ENCODE measurements around the gene GGT7. TPM values are rescaled to one million over a fixed set of nuclear protein-coding genes. Genes with fewer than 3 reads are reported as not detected.

Gene GGT7
- total RNA-seq, 4 donors from 2014 or later = 7.4 to 38.4 (median 16.5) TPM

DNA sequence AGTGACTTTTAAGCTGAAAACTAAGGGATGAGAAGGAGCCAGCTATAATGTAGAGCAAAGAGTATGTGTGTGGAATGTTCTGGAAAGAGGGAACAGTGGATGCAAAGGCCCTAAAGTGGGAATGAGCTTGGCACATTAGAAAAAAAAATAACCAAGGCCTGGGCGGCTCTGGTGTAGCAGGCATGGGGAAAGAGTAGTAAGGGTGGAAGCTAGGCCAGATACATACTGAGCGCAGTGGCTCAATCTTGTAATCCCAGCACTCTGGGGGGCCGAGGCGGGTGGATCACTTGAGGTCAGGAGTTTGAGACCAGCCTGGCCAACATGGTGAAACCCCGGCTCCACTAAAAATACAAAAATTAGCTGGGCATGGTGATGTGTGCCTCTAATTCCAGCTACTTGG lies 8.4 kb downstream of the GGT7 start:
- H3K36me3 ChIP-seq = no peaks in the 10 kb centered on the region
- no peaks in the 10 kb centered on the region for H3K27me3 ChIP-seq
- no peak for TF ChIP-seq POLR2A (IDR thresholded peaks at IDR 0.05)
- TF ChIP-seq, protein P1, sequence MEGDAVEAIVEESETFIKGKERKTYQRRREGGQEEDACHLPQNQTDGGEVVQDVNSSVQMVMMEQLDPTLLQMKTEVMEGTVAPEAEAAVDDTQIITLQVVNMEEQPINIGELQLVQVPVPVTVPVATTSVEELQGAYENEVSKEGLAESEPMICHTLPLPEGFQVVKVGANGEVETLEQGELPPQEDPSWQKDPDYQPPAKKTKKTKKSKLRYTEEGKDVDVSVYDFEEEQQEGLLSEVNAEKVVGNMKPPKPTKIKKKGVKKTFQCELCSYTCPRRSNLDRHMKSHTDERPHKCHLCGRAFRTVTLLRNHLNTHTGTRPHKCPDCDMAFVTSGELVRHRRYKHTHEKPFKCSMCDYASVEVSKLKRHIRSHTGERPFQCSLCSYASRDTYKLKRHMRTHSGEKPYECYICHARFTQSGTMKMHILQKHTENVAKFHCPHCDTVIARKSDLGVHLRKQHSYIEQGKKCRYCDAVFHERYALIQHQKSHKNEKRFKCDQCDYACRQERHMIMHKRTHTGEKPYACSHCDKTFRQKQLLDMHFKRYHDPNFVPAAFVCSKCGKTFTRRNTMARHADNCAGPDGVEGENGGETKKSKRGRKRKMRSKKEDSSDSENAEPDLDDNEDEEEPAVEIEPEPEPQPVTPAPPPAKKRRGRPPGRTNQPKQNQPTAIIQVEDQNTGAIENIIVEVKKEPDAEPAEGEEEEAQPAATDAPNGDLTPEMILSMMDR (IDR thresholded peaks at IDR 0.05) = no peak
- no peak for DNase-seq
- intact Hi-C loops (cut with DNase I; ENCODE audit: low total_unique reads) = no loop called here
- no peaks in the 10 kb centered on the region for H3K4me1 ChIP-seq
- no peak overlapping the region for H3K4me3 ChIP-seq
- H3K27ac ChIP-seq = no peak overlapping the region
- H3K9me3 ChIP-seq = no peaks in the 10 kb centered on the region

DNA sequence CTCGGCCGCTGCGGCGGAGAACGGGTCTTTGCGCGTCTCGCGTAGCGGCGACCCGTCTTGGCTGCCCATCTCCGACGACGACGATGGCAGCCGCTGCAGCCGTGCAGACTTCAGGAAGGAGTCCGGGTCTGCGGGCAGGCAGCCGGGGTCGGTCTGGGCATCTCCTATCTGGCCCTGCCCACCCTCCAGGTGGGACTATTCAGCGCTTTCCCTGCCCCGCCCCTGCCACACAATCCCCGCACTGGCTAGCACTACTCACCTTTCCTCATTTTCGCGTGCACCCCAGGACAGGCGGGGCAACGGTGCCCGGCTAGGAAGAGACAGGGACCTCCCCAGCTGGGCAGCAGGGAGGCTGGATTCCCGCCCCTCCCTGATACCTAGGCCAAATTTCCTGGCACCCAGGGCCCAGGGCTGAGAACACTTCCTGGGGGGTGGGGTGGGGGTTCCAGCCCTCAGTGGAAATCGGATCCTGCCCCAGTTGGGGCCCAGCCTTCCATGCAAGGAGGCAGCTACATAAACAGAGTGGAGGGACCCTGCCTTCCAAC lies 9.2 kb downstream of the GGT7 start:
- intact Hi-C loops (cut with DNase I; ENCODE audit: low total_unique reads) = no loop called here
- no peak for TF ChIP-seq POLR2A (IDR thresholded peaks at IDR 0.05)
- TF ChIP-seq, protein P1 (IDR thresholded peaks at IDR 0.05) = no peak

DNA sequence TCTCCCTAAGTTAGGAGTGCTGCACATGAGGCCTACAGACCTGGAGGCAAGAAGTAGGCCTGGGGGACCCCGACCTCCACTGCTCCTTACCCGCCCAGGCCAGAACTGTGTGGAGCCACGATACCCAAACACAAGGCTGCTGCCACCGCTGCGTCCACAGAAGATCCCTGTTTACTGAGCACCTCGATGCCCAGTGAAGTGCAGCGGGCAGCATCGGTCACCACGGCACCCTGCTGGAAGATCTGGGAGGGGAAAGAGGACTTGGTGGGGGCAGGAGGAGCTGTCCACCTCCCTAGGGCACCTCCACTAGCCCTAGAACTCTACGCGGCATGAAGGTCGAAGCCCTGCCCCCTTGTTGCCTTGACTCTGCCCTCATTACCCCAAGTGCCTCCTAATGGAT lies 9.9 kb downstream of the GGT7 start:
- TF ChIP-seq, protein P1 (IDR thresholded peaks at IDR 0.05) = no peak
- TF ChIP-seq POLR2A (IDR thresholded peaks at IDR 0.05) = no peak
- H3K36me3 ChIP-seq = no peaks in the 10 kb centered on the region
- no peak overlapping the region for H3K4me3 ChIP-seq
- no peaks in the 10 kb centered on the region for H3K4me1 ChIP-seq
- no peak overlapping the region for H3K27ac ChIP-seq
- DNase-seq = no peak
- H3K9me3 ChIP-seq = no peaks in the 10 kb centered on the region
- no peaks in the 10 kb centered on the region for H3K27me3 ChIP-seq
- intact Hi-C loops (cut with DNase I; ENCODE audit: low total_unique reads) = no loop called here

More for the DNA sequence above, 9.2 kb downstream of the GGT7 start:
- no peaks in the 10 kb centered on the region for H3K4me1 ChIP-seq
- no peaks in the 10 kb centered on the region for H3K9me3 ChIP-seq
- no peak overlapping the region for H3K27ac ChIP-seq
- H3K36me3 ChIP-seq = no peaks in the 10 kb centered on the region
- DNase-seq = no peak
- H3K27me3 ChIP-seq = no peaks in the 10 kb centered on the region
- H3K4me3 ChIP-seq = no peak overlapping the region

DNA sequence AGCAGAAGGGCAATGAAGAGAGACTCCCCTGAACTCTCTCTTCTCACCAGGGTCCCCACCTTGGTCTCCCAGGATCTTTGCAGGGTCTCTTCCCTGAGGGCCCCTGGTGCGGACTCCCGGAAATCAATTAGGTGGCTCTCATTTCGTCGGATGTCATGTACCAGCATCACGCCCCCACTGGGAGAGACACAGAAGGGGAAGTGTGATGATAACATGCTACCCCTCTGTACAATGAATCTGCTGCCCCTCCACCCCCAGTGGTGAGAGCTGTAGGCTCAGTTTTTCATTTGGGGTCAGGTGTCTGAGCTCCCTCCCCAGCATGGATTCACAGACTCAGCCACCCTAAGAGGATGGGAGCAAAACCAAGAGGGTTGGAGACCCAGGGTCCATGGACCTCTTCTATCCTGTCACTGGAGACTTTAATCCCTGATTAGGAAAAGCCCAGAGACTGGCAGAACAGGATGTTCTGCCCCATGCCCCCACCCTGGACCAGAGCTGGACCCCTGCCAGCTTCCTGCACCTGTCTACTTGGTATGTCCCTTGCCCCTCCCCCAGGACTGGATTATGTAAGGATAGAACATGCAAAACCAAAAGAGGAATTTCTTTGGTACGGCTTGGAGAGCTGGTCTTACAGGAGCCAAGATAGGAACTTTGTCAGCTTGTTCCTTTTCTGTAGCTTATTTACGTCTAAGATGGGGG lies 11.1 kb downstream of the GGT7 start:
- no peak overlapping the region for H3K4me3 ChIP-seq
- intact Hi-C loops (cut with DNase I; ENCODE audit: low total_unique reads) = no loop called here
- no peaks in the 10 kb centered on the region for H3K27me3 ChIP-seq
- DNase-seq = no peak
- H3K36me3 ChIP-seq = no peaks in the 10 kb centered on the region
- no peak overlapping the region for H3K27ac ChIP-seq
- no peak for TF ChIP-seq POLR2A (IDR thresholded peaks at IDR 0.05)
- TF ChIP-seq, protein P1 (IDR thresholded peaks at IDR 0.05) = no peak
- no peaks in the 10 kb centered on the region for H3K4me1 ChIP-seq
- no peaks in the 10 kb centered on the region for H3K9me3 ChIP-seq

DNA sequence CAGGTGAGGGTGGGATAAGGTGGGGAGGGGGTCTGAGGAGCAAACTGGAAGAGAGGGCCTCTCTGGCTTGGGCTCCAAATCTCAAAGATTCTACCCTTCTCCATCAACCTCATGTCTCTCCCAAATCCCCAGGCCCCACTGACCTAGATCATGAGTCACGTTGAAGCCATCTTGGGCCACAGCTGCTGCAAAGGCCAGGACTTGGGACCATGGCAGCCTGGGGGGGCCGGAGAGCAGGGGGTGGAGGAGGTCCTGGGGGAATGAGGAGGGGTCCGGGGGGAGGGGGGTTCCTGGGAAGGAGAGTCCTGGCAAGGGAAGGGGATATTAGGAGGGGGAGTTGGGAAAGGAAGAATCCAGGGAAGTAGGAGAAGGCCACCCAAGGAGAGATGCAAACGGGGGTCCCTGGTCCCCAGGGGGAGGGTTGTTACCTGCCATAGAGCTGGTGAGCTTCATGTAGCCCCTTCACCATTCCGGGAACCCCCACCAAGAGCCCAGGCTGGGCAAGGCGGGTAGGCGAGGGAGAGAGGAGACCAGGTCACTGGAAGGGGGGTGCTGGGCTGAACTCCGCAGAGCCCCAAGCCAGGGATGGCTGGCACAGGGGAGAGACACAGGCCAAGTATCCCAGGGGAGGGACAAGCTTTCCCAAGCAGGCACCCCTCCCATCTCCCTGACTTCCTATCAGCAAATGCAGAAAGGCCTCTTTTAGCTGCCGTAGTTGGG lies 12.7 kb downstream of the GGT7 start:
- TF ChIP-seq POLR2A (IDR thresholded peaks at IDR 0.05) = no peak
- TF ChIP-seq, protein P1 (IDR thresholded peaks at IDR 0.05) = no peak
- H3K27me3 ChIP-seq = no peaks in the 10 kb centered on the region
- no peak overlapping the region for H3K27ac ChIP-seq
- no peaks in the 10 kb centered on the region for H3K9me3 ChIP-seq
- DNase-seq = no peak
- intact Hi-C loops (cut with DNase I; ENCODE audit: low total_unique reads) = no loop called here
- H3K4me3 ChIP-seq = no peak overlapping the region
- H3K4me1 ChIP-seq = no peaks in the 10 kb centered on the region
- H3K36me3 ChIP-seq = no peaks in the 10 kb centered on the region
